Measurements from ENCODE around the gene COL23A1.
A peak's percentile ranks its signal among the peaks of the same experiment; 100 is the strongest.

Gene COL23A1

GRCh38 chr5:178462816-178463215 is 127.4 kb downstream of the COL23A1 start:
- TF ChIP-seq CTCF (IDR thresholded peaks at IDR 0.05; ENCODE audit: unreplicated experiment in 3 of 3), result no peak
- Mint-ChIP-seq H3K4me1 (peaks cover 45% of the 10 kb centered on the region), H3K36me3 (ENCODE audit: low read depth) (no peaks in the 10 kb centered on the region), H3K27me3 (ENCODE audit: low read depth) (peaks cover 4% of the 10 kb centered on the region), H3K4me3 (peak overlapping the region in 2 of 3 experiments; percentile 7 to 52), H3K9me3 (no peaks in the 10 kb centered on the region), H3K27ac (peak overlapping the region; percentile 37 to 81 (median 62))

DNA sequence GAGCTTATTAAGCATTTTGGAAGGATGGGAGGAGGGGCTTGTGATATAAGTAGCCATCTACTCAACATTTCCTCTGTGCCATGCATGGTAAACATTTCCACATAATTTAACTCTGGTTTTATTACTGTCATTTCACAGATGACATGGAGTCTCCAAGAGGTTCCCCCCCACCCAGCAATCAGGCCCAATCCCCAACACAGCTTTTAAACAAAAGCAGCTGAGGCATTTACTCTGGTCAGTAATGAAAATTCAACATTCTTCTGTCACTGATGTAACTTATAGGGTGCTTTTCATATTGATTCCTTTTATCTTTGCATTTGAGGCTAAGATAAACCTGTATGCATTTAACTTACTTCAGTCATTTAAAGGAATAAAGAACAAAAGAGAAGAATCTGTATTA is 128.1 kb downstream of the COL23A1 start:
- no peak for TF ChIP-seq CTCF (IDR thresholded peaks at IDR 0.05; ENCODE audit: unreplicated experiment in 3 of 3)
- Mint-ChIP-seq H3K4me1 (peaks cover 37% of the 10 kb centered on the region), H3K9me3 (no peaks in the 10 kb centered on the region), H3K36me3 (ENCODE audit: low read depth) (no peaks in the 10 kb centered on the region), H3K27me3 (ENCODE audit: low read depth) (peaks cover 4% of the 10 kb centered on the region), H3K4me3 (no peak overlapping the region), H3K27ac (peak overlapping the region; percentile 37 to 81 (median 62))

DNA sequence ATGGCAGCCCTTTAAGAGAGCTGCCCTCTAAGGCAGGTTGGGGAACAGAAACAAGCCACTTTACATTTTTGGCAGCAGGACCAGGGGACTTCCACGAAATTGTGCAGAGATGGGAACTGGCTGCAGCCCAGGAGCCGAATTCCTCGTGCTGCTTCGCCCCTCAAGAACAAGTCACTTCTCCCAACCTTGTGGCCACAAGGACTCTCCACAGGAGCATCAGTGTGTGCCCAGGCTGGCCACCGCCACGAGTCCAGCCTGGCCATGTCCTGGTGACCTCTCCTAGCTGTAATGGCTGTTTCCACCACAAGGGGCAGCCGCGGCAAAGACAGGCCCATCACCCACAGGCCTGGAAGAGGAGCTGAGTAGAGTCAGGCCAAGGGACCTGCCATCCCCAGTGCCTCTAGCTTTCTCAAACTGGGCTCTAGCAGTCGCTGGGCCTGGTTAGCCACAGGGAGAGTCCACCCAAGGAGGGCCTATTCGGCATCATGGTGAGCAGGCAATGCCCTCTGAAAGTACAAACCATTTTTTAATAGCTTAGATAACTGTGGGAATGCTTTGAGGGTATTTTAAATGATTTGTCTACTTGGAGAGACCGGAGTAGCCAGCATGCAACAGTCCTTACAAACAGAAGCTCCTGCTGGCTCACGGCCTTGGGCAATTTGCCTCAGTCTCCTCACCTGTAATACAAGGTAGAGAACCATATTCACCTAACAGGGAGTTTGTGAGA is 129.0 kb downstream of the COL23A1 start:
- peak; percentile 63 to 79 (median 76) for TF ChIP-seq CTCF (IDR thresholded peaks at IDR 0.05; ENCODE audit: unreplicated experiment in 3 of 3)
- H3K9me3 Mint-ChIP-seq, result no peaks in the 10 kb centered on the region
- peaks cover 36% of the 10 kb centered on the region for H3K4me1 Mint-ChIP-seq
- peak overlapping the region in 2 of 3 experiments; percentile 54 to 81 for H3K27ac Mint-ChIP-seq
- peaks cover 4% of the 10 kb centered on the region for H3K27me3 Mint-ChIP-seq (ENCODE audit: low read depth)
- H3K4me3 Mint-ChIP-seq, result no peak overlapping the region
- H3K36me3 Mint-ChIP-seq (ENCODE audit: low read depth), result no peaks in the 10 kb centered on the region

GRCh38 chr5:178460598-178460997 is 129.6 kb downstream of the COL23A1 start:
- Mint-ChIP-seq H3K27me3 (ENCODE audit: low read depth) (peaks cover 4% of the 10 kb centered on the region), H3K4me1 (peaks cover 35% of the 10 kb centered on the region), H3K36me3 (ENCODE audit: low read depth) (no peaks in the 10 kb centered on the region), H3K27ac (peak overlapping the region in 1 of 3 experiments; percentile 54), H3K4me3 (no peak overlapping the region), H3K9me3 (no peaks in the 10 kb centered on the region)
- no peak for TF ChIP-seq CTCF (IDR thresholded peaks at IDR 0.05; ENCODE audit: unreplicated experiment in 3 of 3)

GRCh38 chr5:178460174-178460573 is 130.0 kb downstream of the COL23A1 start:
- H3K4me3 Mint-ChIP-seq, result no peak overlapping the region
- no peaks in the 10 kb centered on the region for H3K27me3 Mint-ChIP-seq (ENCODE audit: low read depth)
- no peaks in the 10 kb centered on the region for H3K9me3 Mint-ChIP-seq

More at GRCh38 chr5:178460174-178460573, 130.0 kb downstream of the COL23A1 start:
- no peak overlapping the region for H3K27ac Mint-ChIP-seq
- TF ChIP-seq CTCF (IDR thresholded peaks at IDR 0.05; ENCODE audit: unreplicated experiment in 3 of 3), result no peak
- H3K36me3 Mint-ChIP-seq (ENCODE audit: low read depth), result no peaks in the 10 kb centered on the region
- peaks cover 31% of the 10 kb centered on the region for H3K4me1 Mint-ChIP-seq

Measured in nephron (organoid).